ENCODE results near the gene ADIPOR2. TPM values are rescaled to one million over a fixed set of nuclear protein-coding genes. Genes with fewer than 3 reads are reported as not detected.
"Not testable (repeated sequence)": the region's sequence is repeated elsewhere in the genome, so short reads cannot be mapped to it uniquely, and the experiment has no call there.

The ADIPOR2 gene
- polyA plus RNA-seq, 3 donors = 45.7 to 47.4 (median 46.3) TPM

- no peak for DNase-seq
Observed at GRCh38 chr12:1810201-1810930, 119.5 kb downstream of the ADIPOR2 start.

- DNase-seq = no peak
Observed at GRCh38 chr12:1810931-1811280, 120.0 kb downstream of the ADIPOR2 start.

GRCh38 chr12:1811281-1811947 is 120.5 kb downstream of the ADIPOR2 start:
- no peak for DNase-seq

GRCh38 chr12:1811948-1812291 is 121.0 kb downstream of the ADIPOR2 start:
- no peak for DNase-seq

- no peak for DNase-seq
Observed at GRCh38 chr12:1812650-1813302, 121.9 kb downstream of the ADIPOR2 start.

GRCh38 chr12:1814266-1814665 is 123.4 kb downstream of the ADIPOR2 start:
- DNase-seq = no peak

GRCh38 chr12:1815108-1815507 is 124.2 kb downstream of the ADIPOR2 start:
- DNase-seq = no peak

- DNase-seq = no peak
Observed at GRCh38 chr12:1815814-1816729, 125.2 kb downstream of the ADIPOR2 start.

GRCh38 chr12:1816730-1817348 is 126.0 kb downstream of the ADIPOR2 start:
- DNase-seq = no peak

- DNase-seq = not testable (repeated sequence)
Observed at GRCh38 chr12:1817928-1818327, 127.1 kb downstream of the ADIPOR2 start.

- DNase-seq = no peak
Observed at GRCh38 chr12:1819050-1819449, 128.2 kb downstream of the ADIPOR2 start.

GRCh38 chr12:1819571-1819970 is 128.7 kb downstream of the ADIPOR2 start:
- DNase-seq = no peak

- DNase-seq = no peak
Observed at GRCh38 chr12:1820191-1820895, 129.5 kb downstream of the ADIPOR2 start, which contains the start of gene LRTM2. LRTM2 (plus strand) TSS chr12:1820565; CDS start chr12:1828149, 7,584 bp downstream.

- DNase-seq = no peak
Observed at GRCh38 chr12:1820896-1821291, 130.0 kb downstream of the ADIPOR2 start.

- no peak for DNase-seq
Observed at GRCh38 chr12:1821805-1822204, 130.9 kb downstream of the ADIPOR2 start.

- DNase-seq = no peak
Observed at GRCh38 chr12:1822699-1823098, 131.8 kb downstream of the ADIPOR2 start.

GRCh38 chr12:1823237-1823636 is 132.4 kb downstream of the ADIPOR2 start:
- DNase-seq = no peak

GRCh38 chr12:1825382-1826102 is 134.7 kb downstream of the ADIPOR2 start:
- no peak for DNase-seq

- no peak for DNase-seq
Observed at GRCh38 chr12:1826401-1826800, 135.5 kb downstream of the ADIPOR2 start.

Data from renal pelvis (tissue), 4 donors.